HepG2 (cell line): Measurements from ENCODE around the gene FGD5.

ENCODE experiments used
- CBFB ChIP-seq: sonication (generic); formaldehyde crosslinking; IDR thresholded peaks from 2 replicates; pipeline ENCODE4 v1.4.0; 2020; ENCODE audit warnings: missing genetic modification reagents
- NCOA2 ChIP-seq: sonication (generic); formaldehyde crosslinking; IDR thresholded peaks from 2 replicates; pipeline ENCODE4 v1.8.0; 2022; ENCODE audit warnings: inconsistent platforms
- POLR2AphosphoS5 ChIP-seq: IDR thresholded peaks from 2 replicates; pipeline ENCODE4 v1.6.1; 2012; ENCODE audit warnings: low read depth, low read length
- ZBTB1 ChIP-seq: sonication (generic); formaldehyde crosslinking; IDR thresholded peaks from 2 replicates; pipeline ENCODE4 v1.4.0; 2020; ENCODE audit warnings: missing genetic modification reagents, borderline replicate concordance
- ZFP37 ChIP-seq: sonication (generic); formaldehyde crosslinking; IDR thresholded peaks from 2 replicates; pipeline ENCODE4 v1.4.0; 2020; ENCODE audit warnings: missing genetic modification reagents, borderline replicate concordance
- TF ChIP-seq, protein P1 (sequence below): sonication (generic); formaldehyde crosslinking; IDR thresholded peaks from 2 replicates; pipeline ENCODE4 v1.5.0; 2020; ENCODE audit warnings: mild to moderate bottlenecking, missing genetic modification reagents, moderate library complexity
- TF ChIP-seq, protein P2 (sequence below): sonication (generic); formaldehyde crosslinking; IDR thresholded peaks from 2 replicates; pipeline ENCODE4 v1.4.0; 2020; ENCODE audit warnings: missing genetic modification reagents, borderline replicate concordance
- TF ChIP-seq, protein P3 (sequence below), 2 experiments: sonication (generic) in 1 of 2; formaldehyde crosslinking in 1 of 2; IDR thresholded peaks; 2 replicates each; pipeline versions ENCODE4 v1.6.1 to v1.9.0; 2014 to 2022; ENCODE audit warnings: antibody characterized with exemption in 1 of 2, borderline replicate concordance in 1 of 2, inconsistent platforms in 1 of 2, low read depth in 1 of 2, missing genetic modification reagents in 1 of 2

DNA sequence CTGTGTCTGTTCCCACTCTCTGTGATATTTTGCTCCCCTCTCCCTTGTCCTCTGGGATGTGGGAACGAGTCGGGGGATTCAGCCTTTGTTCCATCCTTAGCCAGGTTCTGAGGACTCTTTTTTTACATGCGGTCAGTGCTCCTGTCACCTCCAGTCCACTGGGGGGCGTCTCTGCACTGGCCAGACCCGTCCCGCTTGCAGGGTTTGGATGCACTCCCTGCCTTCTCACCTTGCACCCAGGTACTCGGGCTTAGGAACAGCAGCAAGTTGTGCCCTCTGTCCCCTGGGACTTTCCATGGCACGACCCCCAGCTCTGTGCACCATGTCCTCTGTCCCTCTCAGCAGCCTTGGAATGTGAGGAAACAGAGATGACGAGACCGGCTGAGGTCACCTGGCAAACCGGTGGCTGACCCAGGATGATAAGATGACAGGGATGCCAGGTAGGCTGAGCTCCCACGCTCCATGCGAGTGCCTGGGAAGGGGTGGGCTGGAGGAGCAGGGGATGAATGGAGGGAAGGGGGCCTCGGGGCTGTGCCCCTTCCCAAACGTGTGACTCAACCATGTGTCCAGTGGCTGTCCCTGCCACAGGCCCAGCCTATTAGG, 27.3 kb upstream of the FGD5 start:
- TF ChIP-seq, protein P1, sequence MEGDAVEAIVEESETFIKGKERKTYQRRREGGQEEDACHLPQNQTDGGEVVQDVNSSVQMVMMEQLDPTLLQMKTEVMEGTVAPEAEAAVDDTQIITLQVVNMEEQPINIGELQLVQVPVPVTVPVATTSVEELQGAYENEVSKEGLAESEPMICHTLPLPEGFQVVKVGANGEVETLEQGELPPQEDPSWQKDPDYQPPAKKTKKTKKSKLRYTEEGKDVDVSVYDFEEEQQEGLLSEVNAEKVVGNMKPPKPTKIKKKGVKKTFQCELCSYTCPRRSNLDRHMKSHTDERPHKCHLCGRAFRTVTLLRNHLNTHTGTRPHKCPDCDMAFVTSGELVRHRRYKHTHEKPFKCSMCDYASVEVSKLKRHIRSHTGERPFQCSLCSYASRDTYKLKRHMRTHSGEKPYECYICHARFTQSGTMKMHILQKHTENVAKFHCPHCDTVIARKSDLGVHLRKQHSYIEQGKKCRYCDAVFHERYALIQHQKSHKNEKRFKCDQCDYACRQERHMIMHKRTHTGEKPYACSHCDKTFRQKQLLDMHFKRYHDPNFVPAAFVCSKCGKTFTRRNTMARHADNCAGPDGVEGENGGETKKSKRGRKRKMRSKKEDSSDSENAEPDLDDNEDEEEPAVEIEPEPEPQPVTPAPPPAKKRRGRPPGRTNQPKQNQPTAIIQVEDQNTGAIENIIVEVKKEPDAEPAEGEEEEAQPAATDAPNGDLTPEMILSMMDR (CRISPR knock-in tag) = peak; percentile 96
- TF ChIP-seq ZFP37 (CRISPR knock-in tag) = no peak
- TF ChIP-seq, protein P2, sequence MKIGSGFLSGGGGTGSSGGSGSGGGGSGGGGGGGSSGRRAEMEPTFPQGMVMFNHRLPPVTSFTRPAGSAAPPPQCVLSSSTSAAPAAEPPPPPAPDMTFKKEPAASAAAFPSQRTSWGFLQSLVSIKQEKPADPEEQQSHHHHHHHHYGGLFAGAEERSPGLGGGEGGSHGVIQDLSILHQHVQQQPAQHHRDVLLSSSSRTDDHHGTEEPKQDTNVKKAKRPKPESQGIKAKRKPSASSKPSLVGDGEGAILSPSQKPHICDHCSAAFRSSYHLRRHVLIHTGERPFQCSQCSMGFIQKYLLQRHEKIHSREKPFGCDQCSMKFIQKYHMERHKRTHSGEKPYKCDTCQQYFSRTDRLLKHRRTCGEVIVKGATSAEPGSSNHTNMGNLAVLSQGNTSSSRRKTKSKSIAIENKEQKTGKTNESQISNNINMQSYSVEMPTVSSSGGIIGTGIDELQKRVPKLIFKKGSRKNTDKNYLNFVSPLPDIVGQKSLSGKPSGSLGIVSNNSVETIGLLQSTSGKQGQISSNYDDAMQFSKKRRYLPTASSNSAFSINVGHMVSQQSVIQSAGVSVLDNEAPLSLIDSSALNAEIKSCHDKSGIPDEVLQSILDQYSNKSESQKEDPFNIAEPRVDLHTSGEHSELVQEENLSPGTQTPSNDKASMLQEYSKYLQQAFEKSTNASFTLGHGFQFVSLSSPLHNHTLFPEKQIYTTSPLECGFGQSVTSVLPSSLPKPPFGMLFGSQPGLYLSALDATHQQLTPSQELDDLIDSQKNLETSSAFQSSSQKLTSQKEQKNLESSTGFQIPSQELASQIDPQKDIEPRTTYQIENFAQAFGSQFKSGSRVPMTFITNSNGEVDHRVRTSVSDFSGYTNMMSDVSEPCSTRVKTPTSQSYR = no peak
- TF ChIP-seq, protein P3, sequence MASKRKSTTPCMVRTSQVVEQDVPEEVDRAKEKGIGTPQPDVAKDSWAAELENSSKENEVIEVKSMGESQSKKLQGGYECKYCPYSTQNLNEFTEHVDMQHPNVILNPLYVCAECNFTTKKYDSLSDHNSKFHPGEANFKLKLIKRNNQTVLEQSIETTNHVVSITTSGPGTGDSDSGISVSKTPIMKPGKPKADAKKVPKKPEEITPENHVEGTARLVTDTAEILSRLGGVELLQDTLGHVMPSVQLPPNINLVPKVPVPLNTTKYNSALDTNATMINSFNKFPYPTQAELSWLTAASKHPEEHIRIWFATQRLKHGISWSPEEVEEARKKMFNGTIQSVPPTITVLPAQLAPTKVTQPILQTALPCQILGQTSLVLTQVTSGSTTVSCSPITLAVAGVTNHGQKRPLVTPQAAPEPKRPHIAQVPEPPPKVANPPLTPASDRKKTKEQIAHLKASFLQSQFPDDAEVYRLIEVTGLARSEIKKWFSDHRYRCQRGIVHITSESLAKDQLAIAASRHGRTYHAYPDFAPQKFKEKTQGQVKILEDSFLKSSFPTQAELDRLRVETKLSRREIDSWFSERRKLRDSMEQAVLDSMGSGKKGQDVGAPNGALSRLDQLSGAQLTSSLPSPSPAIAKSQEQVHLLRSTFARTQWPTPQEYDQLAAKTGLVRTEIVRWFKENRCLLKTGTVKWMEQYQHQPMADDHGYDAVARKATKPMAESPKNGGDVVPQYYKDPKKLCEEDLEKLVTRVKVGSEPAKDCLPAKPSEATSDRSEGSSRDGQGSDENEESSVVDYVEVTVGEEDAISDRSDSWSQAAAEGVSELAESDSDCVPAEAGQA (IDR thresholded peaks at IDR 0.05; ENCODE audit: low read depth) = no peak
- TF ChIP-seq, protein P3 (CRISPR knock-in tag; IDR thresholded peaks at IDR 0.05; ENCODE audit: borderline replicate concordance) = no peak
- TF ChIP-seq POLR2AphosphoS5 = no peak
- no peak for TF ChIP-seq ZBTB1 (CRISPR knock-in tag)
- TF ChIP-seq NCOA2 (CRISPR knock-in tag) = no peak
- TF ChIP-seq CBFB (CRISPR knock-in tag) = no peak
